Lower leg skin (tissue), 3 donors: ENCODE data around the gene TUBA1C.

ENCODE experiments used
- POLR2A ChIP-seq, 2 donors: fragments of 450-650 bp; IDR thresholded peaks; one replicate each; pipeline ENCODE4 v1.6.1; 2016 to 2017; ENCODE audit warnings: antibody characterized with exemption in 2 of 2, mild to moderate bottlenecking in 1 of 2, moderate library complexity in 1 of 2
- TF ChIP-seq, protein P1 (sequence below), 3 donors: fragments of 450-650 bp; IDR thresholded peaks; one replicate each; pipeline ENCODE4 v1.5.1; 2016; ENCODE audit warnings: antibody characterized with exemption in 3 of 3, mild to moderate bottlenecking in 3 of 3, moderate library complexity in 2 of 3

- TF ChIP-seq, protein P1, sequence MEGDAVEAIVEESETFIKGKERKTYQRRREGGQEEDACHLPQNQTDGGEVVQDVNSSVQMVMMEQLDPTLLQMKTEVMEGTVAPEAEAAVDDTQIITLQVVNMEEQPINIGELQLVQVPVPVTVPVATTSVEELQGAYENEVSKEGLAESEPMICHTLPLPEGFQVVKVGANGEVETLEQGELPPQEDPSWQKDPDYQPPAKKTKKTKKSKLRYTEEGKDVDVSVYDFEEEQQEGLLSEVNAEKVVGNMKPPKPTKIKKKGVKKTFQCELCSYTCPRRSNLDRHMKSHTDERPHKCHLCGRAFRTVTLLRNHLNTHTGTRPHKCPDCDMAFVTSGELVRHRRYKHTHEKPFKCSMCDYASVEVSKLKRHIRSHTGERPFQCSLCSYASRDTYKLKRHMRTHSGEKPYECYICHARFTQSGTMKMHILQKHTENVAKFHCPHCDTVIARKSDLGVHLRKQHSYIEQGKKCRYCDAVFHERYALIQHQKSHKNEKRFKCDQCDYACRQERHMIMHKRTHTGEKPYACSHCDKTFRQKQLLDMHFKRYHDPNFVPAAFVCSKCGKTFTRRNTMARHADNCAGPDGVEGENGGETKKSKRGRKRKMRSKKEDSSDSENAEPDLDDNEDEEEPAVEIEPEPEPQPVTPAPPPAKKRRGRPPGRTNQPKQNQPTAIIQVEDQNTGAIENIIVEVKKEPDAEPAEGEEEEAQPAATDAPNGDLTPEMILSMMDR (IDR thresholded peaks at IDR 0.05), result no peak
- no peak for TF ChIP-seq POLR2A (IDR thresholded peaks at IDR 0.05)
Observed at GRCh38 chr12:49309386-49309785, 44.5 kb downstream of the TUBA1C start.
